ENCODE measurements around the gene MOV10L1.
A peak's percentile ranks its signal among the peaks of the same experiment; 100 is the strongest.
"Not testable (repeated sequence)": the region's sequence is repeated elsewhere in the genome, so short reads cannot be mapped to it uniquely, and the experiment has no call there.

MOV10L1 gene

GRCh38 chr22:50161508-50162390 is 71.9 kb downstream of the MOV10L1 start:
- no peak for DNase-seq

GRCh38 chr22:50162391-50162956 is 72.7 kb downstream of the MOV10L1 start:
- no peak for DNase-seq

GRCh38 chr22:50165436-50166123 is 75.8 kb downstream of the MOV10L1 start:
- DNase-seq = no peak

- DNase-seq = no peak
Measured at GRCh38 chr22:50167689-50168489, 78.1 kb downstream of the MOV10L1 start.

GRCh38 chr22:50168490-50169180 is 78.8 kb downstream of the MOV10L1 start:
- DNase-seq = not testable (repeated sequence)

- no peak for DNase-seq
Measured at GRCh38 chr22:50169181-50169759, 79.5 kb downstream of the MOV10L1 start.

- DNase-seq = peak in 1 of 2 experiments; percentile 35
Measured at GRCh38 chr22:50169774-50170341, 80.1 kb downstream of the MOV10L1 start.

- no peak for DNase-seq
Measured at GRCh38 chr22:50170453-50171318, 80.9 kb downstream of the MOV10L1 start, which contains the start of gene PANX2. Gene PANX2, plus strand, starts transcription at chr22:50170731. Its CDS starts 0 bp downstream, at chr22:50170731.

- no peak for DNase-seq
Measured at GRCh38 chr22:50171319-50171964, 81.6 kb downstream of the MOV10L1 start.

GRCh38 chr22:50171965-50172421 is 82.2 kb downstream of the MOV10L1 start:
- DNase-seq = no peak

GRCh38 chr22:50173311-50173982 is 83.6 kb downstream of the MOV10L1 start:
- no peak for DNase-seq

GRCh38 chr22:50173983-50174355 is 84.2 kb downstream of the MOV10L1 start:
- DNase-seq = no peak

- DNase-seq = no peak
Measured at GRCh38 chr22:50174382-50175190, 84.8 kb downstream of the MOV10L1 start.

- DNase-seq = no peak
Measured at GRCh38 chr22:50175191-50175461, 85.3 kb downstream of the MOV10L1 start.

- DNase-seq = no peak
Measured at GRCh38 chr22:50175921-50176849, 86.4 kb downstream of the MOV10L1 start.

GRCh38 chr22:50176850-50177536 is 87.2 kb downstream of the MOV10L1 start:
- no peak for DNase-seq
